HG03045 (cell line): ENCODE results near the gene SERPIND1.
"Not testable (repeated sequence)": the region's sequence is repeated elsewhere in the genome, so short reads cannot be mapped to it uniquely, and the experiment has no call there.

Source experiments
- ATAC-seq: cut with Tn5 transposase; IDR thresholded peaks from one replicate; pipeline ENCODE4 v1.9.1; 2021; ENCODE audit warnings: mild to moderate bottlenecking, moderate library complexity; ENCODE audit not compliant: unreplicated experiment

Gene SERPIND1, protein sequence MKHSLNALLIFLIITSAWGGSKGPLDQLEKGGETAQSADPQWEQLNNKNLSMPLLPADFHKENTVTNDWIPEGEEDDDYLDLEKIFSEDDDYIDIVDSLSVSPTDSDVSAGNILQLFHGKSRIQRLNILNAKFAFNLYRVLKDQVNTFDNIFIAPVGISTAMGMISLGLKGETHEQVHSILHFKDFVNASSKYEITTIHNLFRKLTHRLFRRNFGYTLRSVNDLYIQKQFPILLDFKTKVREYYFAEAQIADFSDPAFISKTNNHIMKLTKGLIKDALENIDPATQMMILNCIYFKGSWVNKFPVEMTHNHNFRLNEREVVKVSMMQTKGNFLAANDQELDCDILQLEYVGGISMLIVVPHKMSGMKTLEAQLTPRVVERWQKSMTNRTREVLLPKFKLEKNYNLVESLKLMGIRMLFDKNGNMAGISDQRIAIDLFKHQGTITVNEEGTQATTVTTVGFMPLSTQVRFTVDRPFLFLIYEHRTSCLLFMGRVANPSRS

GRCh38 chr22:20773793-20774212 lies at the start of gene SERPIND1:
Gene SERPIND1 (plus strand): TSS chr22:20774113. CDS start chr22:20779313, 5,200 bp downstream.
- no peak for ATAC-seq

DNA sequence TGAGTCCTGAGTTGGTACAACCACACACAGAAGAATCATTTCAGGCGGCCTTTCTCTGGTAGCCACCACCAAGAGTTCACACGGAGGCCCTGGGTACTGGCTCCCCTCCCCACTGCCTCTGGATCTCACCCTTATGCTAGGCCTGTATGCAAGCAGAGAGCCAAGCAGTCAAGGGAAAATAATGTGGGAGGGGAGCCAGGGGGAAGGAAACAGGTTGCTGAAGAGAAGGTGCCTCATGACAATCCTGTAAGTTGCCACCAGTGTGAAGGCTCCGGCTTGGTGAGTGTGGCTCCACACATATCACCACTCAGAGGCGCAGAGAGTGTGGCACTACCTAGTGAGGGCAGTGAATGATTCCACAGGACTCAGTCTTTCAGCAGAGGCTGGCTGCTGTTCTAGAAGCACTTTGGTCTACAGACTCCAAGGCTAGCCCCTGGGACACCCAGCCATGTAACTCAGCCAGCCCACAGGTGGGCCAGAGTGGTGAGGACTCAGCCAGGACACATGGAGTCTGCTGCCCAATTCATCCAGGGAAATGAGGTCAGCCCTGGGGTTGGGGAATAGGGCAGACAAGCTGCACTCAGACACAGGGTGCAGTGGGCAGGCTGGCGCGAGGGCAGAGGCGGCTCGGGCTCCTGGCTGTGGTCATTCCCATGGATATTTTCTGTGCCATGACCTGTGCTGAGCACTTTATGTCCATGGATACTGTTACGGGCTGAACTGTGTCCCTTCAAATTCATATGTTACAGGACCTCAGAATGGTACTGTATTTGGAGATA lies 49.0 kb upstream of the SERPIND1 start:
- no peak for ATAC-seq

GRCh38 chr22:20725987-20726558 lies 47.8 kb upstream of the SERPIND1 start:
- ATAC-seq: no peak

- no peak for ATAC-seq
Measured at GRCh38 chr22:20727118-20728015, 46.5 kb upstream of the SERPIND1 start.

- no peak for ATAC-seq
Measured at GRCh38 chr22:20728523-20729190, 45.3 kb upstream of the SERPIND1 start.

DNA sequence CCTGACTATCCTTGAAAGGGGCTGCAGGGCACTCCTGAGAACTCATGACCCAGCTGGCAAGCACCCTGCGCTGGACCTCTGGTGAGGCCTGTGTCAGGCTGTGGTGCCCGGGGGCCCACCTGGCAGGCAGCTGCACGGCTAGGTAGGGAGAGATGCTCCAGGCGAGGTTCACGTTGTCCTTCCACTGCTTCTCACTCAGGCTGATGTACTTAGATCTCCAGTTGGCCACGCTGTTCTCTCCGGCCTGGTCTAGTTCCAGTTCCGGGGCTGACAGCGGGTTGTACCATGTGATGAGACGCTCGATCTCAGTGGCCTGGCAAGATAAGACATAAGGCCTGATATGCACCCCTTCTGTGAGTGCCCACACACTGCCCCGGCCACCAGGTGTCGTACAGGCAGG lies 44.7 kb upstream of the SERPIND1 start:
- no peak for ATAC-seq

GRCh38 chr22:20732431-20732830 lies 41.5 kb upstream of the SERPIND1 start:
- ATAC-seq: not testable (repeated sequence)

- not testable (repeated sequence) for ATAC-seq
Measured at GRCh38 chr22:20735356-20736162, 38.4 kb upstream of the SERPIND1 start.

- not testable (repeated sequence) for ATAC-seq
Measured at GRCh38 chr22:20736891-20737290, 37.0 kb upstream of the SERPIND1 start.

DNA sequence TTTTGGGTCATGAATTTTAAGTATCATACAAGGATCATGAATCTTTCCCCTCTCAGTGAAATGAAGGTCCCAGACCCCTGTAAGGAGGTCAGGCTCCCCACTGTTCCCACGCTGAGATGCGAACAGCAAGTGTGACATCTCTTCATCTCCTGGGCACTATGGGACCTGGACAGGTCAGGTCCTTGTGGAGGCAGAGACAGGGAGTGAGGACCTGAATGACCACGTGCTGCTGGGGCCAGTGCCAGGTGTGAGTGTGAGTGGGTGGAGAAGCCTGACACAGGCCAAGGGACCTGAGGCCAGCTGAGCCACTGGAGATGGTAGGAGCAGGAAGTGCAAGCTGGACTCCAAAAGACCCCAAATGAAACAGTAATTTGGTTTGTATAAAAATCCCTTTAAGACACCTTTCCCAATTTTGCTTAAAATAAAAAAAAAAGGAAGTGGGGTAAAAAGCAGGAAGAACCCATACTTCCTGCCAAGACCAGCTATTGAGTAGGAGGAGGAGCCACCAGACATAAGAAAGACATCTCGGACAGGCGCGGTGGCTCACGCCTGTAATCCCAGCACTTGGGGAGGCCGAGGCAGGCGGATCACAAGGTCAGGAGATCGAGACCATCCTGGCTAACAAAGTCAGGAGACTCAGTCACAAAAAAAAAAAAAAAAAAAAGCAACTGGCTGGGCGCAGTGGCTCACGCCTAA lies 35.4 kb upstream of the SERPIND1 start:
- no peak for ATAC-seq

DNA sequence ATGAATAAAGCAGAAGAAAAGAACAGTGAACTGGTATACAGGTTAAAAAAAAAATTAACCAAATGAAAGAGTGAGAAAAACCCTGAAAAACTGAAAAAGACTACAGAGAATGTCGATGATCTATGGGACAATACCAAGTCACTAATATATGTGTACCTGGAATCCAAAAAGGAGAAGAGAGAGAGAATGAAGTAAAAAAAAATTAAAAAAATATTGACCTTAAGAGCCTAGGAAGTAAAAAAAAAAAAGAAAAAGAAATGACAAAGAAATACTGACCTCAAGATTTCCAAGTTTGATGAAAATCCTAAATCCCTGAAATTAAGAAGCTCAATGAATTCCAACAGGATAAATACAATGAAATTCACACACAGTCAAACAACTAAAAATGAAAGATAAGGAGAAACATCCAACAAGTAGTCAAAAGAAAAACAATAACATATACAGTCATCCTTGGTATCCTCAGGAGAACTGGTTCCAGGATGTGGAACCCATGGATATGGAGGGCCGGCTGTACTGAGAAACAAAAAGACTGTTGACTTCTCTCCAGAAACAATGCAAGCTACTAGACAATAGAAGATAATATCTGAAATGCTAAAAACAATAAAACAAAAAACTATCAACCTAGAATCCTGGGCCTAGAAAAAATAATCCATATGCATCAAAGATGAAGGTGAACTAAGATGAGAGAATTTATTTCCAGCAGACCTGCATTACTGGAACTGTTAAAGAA lies 33.5 kb upstream of the SERPIND1 start:
- ATAC-seq: no peak

DNA sequence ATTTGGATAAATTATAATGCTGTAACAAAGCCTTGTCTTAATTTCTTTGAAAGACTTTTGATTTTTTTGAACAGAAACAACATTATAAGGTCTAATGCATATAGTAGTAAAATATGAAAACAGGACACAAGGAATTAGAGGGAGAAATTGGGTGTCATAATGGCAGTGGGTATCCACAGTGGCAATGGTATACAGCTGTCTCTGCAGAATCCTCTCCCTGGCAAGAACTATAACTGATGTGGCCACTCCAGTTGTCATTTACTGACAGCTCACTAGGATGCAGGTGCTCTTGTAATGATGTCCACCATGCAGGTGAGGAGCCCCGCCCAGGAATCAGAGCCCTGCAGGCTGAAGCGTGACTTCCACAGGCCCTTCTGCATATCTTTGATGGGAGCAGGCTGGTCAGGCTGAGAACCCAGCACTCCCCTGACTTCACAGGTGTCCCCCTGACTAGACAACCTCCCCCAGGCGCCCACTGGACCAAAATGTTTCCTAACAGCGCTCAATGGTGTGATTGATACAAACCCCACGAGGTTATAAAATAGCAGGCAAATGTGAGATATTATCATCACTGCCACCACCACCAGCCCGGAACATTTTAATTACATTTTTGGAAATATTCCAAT lies 32.8 kb upstream of the SERPIND1 start:
- ATAC-seq: no peak

GRCh38 chr22:20741634-20742581 lies 32.0 kb upstream of the SERPIND1 start:
- ATAC-seq: no peak

GRCh38 chr22:20742764-20743163 lies 31.1 kb upstream of the SERPIND1 start:
- ATAC-seq: no peak

DNA sequence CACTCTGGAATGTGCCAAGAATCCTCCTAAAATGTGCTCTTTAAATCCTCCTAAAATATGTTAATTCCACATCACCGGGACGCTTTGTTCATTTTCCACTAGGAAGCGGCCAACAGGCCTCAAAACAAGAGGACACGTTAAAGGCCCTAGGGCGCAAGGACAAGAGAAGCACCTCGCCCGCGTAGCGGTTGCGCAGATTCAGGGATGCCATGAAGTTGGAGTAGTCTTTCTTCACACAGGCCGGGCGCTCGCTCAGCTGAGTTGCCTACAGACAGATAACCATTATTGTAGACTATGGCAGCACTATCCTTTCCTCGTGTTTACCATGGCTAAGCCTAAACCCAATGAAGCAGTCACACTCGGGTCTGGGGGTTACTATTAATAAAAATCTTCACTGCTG lies 29.5 kb upstream of the SERPIND1 start:
- no peak for ATAC-seq

- no peak for ATAC-seq
Measured at GRCh38 chr22:20745119-20745518, 28.8 kb upstream of the SERPIND1 start.
